SK-N-SH treated with all-trans-retinoic acid at 6 μM for 48 hours (cell line): ENCODE data around the gene GLI3.

Experiments used
- RARB ChIP-seq: fragments of 250-450 bp; sonication (Bioruptor Pico); IDR thresholded peaks from 2 replicates; pipeline ENCODE4 v1.8.0; 2021; ENCODE audit warnings: mild to moderate bottlenecking, moderate library complexity
- TCF4 ChIP-seq: fragments of 250-450 bp; sonication (Bioruptor Pico); IDR thresholded peaks from 2 replicates; pipeline ENCODE4 v1.8.0; 2021; ENCODE audit warnings: mild to moderate bottlenecking, moderate library complexity, borderline replicate concordance
- ZC3H10 ChIP-seq: fragments of 250-450 bp; sonication (Bioruptor Pico); IDR thresholded peaks from 2 replicates; pipeline ENCODE4 v1.5.1; 2021; ENCODE audit warnings: mild to moderate bottlenecking, moderate library complexity
- ZFP3 ChIP-seq: fragments of 250-450 bp; sonication (Bioruptor Pico); IDR thresholded peaks from 2 replicates; pipeline ENCODE4 v1.5.0; 2020; ENCODE audit warnings: mild to moderate bottlenecking, moderate library complexity
- TF ChIP-seq, protein P1 (sequence below): fragments of 250-450 bp; sonication (Bioruptor Pico); IDR thresholded peaks from 2 replicates; pipeline ENCODE4 v1.8.0; 2020; ENCODE audit warnings: mild to moderate bottlenecking, moderate library complexity, borderline replicate concordance

DNA sequence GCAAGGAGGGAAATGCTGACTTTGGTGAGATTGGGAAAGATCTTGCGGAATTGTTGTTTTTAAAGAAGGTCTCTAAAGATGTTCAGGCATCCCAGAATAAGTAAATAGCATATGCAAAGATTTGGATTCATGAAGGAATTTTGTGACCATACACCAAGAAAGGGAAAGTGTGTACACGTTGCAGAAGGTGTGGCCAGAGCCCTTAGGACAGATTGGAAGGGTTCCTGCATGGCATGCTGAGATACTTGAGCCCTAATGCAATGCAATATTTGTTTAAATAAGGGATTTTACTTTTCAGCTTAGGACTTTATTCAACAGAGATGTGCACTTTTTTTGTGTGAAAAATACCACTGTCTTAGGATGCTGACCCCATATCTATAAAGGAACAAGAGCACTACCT, 314.6 kb downstream of the GLI3 start:
- no peak for TF ChIP-seq ZC3H10 (CRISPR knock-in tag)
- no peak for TF ChIP-seq ZFP3 (CRISPR knock-in tag)
- TF ChIP-seq RARB (CRISPR knock-in tag): no peak
- TF ChIP-seq, protein P1, sequence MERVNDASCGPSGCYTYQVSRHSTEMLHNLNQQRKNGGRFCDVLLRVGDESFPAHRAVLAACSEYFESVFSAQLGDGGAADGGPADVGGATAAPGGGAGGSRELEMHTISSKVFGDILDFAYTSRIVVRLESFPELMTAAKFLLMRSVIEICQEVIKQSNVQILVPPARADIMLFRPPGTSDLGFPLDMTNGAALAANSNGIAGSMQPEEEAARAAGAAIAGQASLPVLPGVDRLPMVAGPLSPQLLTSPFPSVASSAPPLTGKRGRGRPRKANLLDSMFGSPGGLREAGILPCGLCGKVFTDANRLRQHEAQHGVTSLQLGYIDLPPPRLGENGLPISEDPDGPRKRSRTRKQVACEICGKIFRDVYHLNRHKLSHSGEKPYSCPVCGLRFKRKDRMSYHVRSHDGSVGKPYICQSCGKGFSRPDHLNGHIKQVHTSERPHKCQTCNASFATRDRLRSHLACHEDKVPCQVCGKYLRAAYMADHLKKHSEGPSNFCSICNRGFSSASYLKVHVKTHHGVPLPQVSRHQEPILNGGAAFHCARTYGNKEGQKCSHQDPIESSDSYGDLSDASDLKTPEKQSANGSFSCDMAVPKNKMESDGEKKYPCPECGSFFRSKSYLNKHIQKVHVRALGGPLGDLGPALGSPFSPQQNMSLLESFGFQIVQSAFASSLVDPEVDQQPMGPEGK (CRISPR knock-in tag): no peak
- TF ChIP-seq TCF4 (CRISPR knock-in tag): no peak
